Endodermal cell (in vitro differentiated cells): ENCODE data around the gene AGT. TPM values are rescaled to one million over a fixed set of nuclear protein-coding genes. Genes with fewer than 3 reads are reported as not detected.

Source experiments
- DNase-seq: peaks from one replicate; pipeline ENCODE4 v3.0.0-alpha.2; 2017
- H3K27ac ChIP-seq: 2 replicates; pipeline ENCODE4 v1.5.1; 2013; ENCODE audit warnings: mild to moderate bottlenecking, low read depth, low read length, moderate library complexity
- H3K27me3 ChIP-seq: 2 replicates; pipeline ENCODE4 v1.6.1; 2013; ENCODE audit warnings: mild to moderate bottlenecking, low read length, moderate library complexity; ENCODE audit not compliant: insufficient read depth, control insufficient read depth, poor library complexity, severe bottlenecking
- H3K36me3 ChIP-seq: 2 replicates; pipeline ENCODE4 v1.7.0; 2013; ENCODE audit warnings: mild to moderate bottlenecking, low read length, moderate library complexity; ENCODE audit not compliant: control insufficient read depth, insufficient read depth
- H3K4me1 ChIP-seq: one replicate; pipeline ENCODE4 v1.7.0; 2013; ENCODE audit warnings: low read length; ENCODE audit not compliant: control insufficient read depth, insufficient read depth
- H3K4me3 ChIP-seq: 2 replicates; pipeline ENCODE4 v1.5.1; 2013; ENCODE audit warnings: mild to moderate bottlenecking, low read length, moderate library complexity
- H3K9ac ChIP-seq: 2 replicates; pipeline ENCODE4 v1.6.1; 2013; ENCODE audit warnings: mild to moderate bottlenecking, low read length, moderate library complexity; ENCODE audit not compliant: poor library complexity, severe bottlenecking; ENCODE audit errors: extremely low read depth
- H3K9me3 ChIP-seq: 2 replicates; pipeline ENCODE4 v1.6.1; 2013; ENCODE audit warnings: mild to moderate bottlenecking, low read length, moderate library complexity; ENCODE audit not compliant: control insufficient read depth
- H3K27ac Mint-ChIP-seq: 2 replicates; pipeline ENCODE4 v1.8.0; 2020; ENCODE audit warnings: mixed read lengths
- H3K27me3 Mint-ChIP-seq: 2 replicates; pipeline ENCODE4 v1.8.0; 2021; ENCODE audit warnings: mild to moderate bottlenecking, mixed read lengths; ENCODE audit not compliant: insufficient read depth
- H3K36me3 Mint-ChIP-seq: 2 replicates; pipeline ENCODE4 v1.8.0; 2020; ENCODE audit warnings: low read depth, mixed read lengths
- H3K4me1 Mint-ChIP-seq: 2 replicates; pipeline ENCODE4 v1.8.0; 2020; ENCODE audit warnings: mixed read lengths
- H3K4me3 Mint-ChIP-seq: 2 replicates; pipeline ENCODE4 v1.8.0; 2020; ENCODE audit warnings: mild to moderate bottlenecking, moderate library complexity, mixed read lengths
- H3K9me3 Mint-ChIP-seq: 2 replicates; pipeline ENCODE4 v1.8.0; 2020; ENCODE audit warnings: mild to moderate bottlenecking, mixed read lengths
- CTCF ChIP-seq: fragments of 200-600 bp; sonication (generic); conservative IDR thresholded peaks from 2 replicates; pipeline ENCODE4 v1.5.0; 2021; ENCODE audit warnings: antibody characterized with exemption, mild to moderate bottlenecking
- WGBS, 2 experiments: methylation state at CpG; one replicate each; pipeline versions ENCODE4 v1.1.5 to v1.1.7; 2013; ENCODE audit warnings: missing lambda C conversion rate in 2 of 2, mixed read lengths in 1 of 2; ENCODE audit not compliant: insufficient coverage in 1 of 2, insufficient read length in 1 of 2; 5-methylcytosine and 5-hydroxymethylcytosine counted together
- total RNA-seq, 2 donors: library from RNA; stranded (reverse); fragmentation: NEBNext Ultra II Directional in 1 of 2; extraction: Animal tissue kit (Norgen Biotek cat#: 25700) in 1 of 2; gene quantifications; 2 replicates in 1 of 2; 3 replicates in 1 of 2; pipeline ENCODE4 v1.2.1, GENCODE V29; 2021

The AGT gene
- total RNA-seq, 2 donors from 2014 or later = not detected

- no peak overlapping the region for H3K9ac ChIP-seq
Measured at GRCh38 chr1:230694464-230694863, 19.5 kb downstream of the AGT start.

GRCh38 chr1:230693777-230694176 is 20.1 kb downstream of the AGT start:
- Histone ChIP-seq H3K4me3 (no peak overlapping the region), H3K9ac (no peak overlapping the region), H3K27me3 (no peaks in the 10 kb centered on the region), H3K27ac (no peak overlapping the region), H3K4me1 (no peaks in the 10 kb centered on the region), H3K36me3 (peaks cover 37% of the 10 kb centered on the region), H3K9me3 (no peaks in the 10 kb centered on the region)
- no peak for TF ChIP-seq CTCF
- Mint-ChIP-seq H3K9me3 (no peaks in the 10 kb centered on the region), H3K4me3 (no peak overlapping the region), H3K27ac (no peak overlapping the region), H3K27me3 (no peaks in the 10 kb centered on the region), H3K36me3 (peaks cover 33% of the 10 kb centered on the region), H3K4me1 (peaks cover 2% of the 10 kb centered on the region)
- no peak for DNase-seq
- 83 to 90% methylated on average over 5 to 8 of the region's 8 CpGs for WGBS, 2 experiments

More at GRCh38 chr1:230694464-230694863, 19.5 kb downstream of the AGT start:
- 94 to 100% methylated on average over 1 to 4 of the region's 4 CpGs for WGBS, 2 experiments
- Mint-ChIP-seq H3K36me3 (peaks cover 29% of the 10 kb centered on the region), H3K4me1 (peaks cover 2% of the 10 kb centered on the region), H3K27ac (peak overlapping the region; percentile 5), H3K9me3 (no peaks in the 10 kb centered on the region), H3K27me3 (no peaks in the 10 kb centered on the region), H3K4me3 (no peak overlapping the region)
- no peak overlapping the region for H3K4me3 ChIP-seq
- no peaks in the 10 kb centered on the region for H3K27me3 ChIP-seq
- TF ChIP-seq CTCF = no peak
- peaks cover 32% of the 10 kb centered on the region for H3K36me3 ChIP-seq
- H3K4me1 ChIP-seq = no peaks in the 10 kb centered on the region
- H3K27ac ChIP-seq = no peak overlapping the region
- DNase-seq = no peak
- H3K9me3 ChIP-seq = no peaks in the 10 kb centered on the region

GRCh38 chr1:230693221-230693620 is 20.7 kb downstream of the AGT start:
- Mint-ChIP-seq H3K27ac (no peak overlapping the region), H3K27me3 (no peaks in the 10 kb centered on the region), H3K4me3 (no peak overlapping the region), H3K36me3 (peaks cover 39% of the 10 kb centered on the region), H3K9me3 (no peaks in the 10 kb centered on the region), H3K4me1 (peaks cover 2% of the 10 kb centered on the region)
- Histone ChIP-seq H3K27me3 (no peaks in the 10 kb centered on the region), H3K36me3 (peaks cover 43% of the 10 kb centered on the region), H3K9me3 (no peaks in the 10 kb centered on the region), H3K4me1 (no peaks in the 10 kb centered on the region), H3K9ac (no peak overlapping the region), H3K27ac (no peak overlapping the region), H3K4me3 (no peak overlapping the region)
- DNase-seq = no peak
- 85 to 92% methylated on average over 2 to 6 of the region's 6 CpGs for whole genome bisulfite sequencing, 2 experiments
- TF ChIP-seq CTCF = no peak
